Hematopoietic multipotent progenitor cell treated with erythropoietin and hydrocortisone succinate and interleukin-3 and kit ligand, for 4 days (in vitro differentiated cells): ENCODE data around the gene RAB31.

ENCODE experiments used
- DNase-seq: peaks from one replicate; pipeline ENCODE4 v3.0.0-alpha.2; 2015

Gene RAB31

DNA sequence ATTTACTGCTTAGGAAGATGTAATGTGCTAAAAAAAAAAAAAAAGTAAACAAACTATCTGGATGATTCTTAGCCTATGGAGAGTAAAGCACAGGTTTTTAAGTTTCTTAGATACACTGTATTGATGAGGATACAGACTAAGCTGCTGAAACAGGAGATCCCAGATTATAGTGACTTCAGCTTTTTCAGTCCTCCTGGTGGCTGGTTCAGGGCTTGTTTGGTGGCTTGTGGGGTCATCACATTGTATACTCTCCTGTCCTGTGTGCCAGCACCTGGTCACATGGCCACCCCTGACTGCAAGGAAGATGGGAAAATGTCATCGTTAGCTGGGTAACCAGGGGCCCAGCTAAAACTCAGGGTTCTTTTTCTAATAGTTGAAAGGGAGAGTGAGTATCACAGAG lies 31.4 kb downstream of the RAB31 start:
- DNase-seq: no peak

DNA sequence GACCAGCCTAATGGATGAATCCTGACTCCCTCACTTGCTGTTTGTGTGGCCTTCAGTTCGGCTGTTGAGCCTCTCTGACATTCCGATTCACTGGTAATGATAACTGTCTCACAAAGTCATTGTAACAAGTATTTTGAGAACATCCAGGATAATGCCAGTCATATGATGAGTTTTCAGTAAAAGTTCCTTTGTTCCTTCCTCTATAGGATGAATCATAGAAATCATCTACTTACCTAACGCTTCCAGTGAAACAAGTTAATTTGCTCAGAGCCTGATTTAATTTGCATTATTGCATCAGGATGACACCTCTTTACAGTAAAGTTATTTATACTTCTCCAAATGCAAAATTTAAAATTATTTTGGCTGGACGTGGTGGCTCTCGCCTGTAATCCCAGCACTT lies 32.0 kb downstream of the RAB31 start:
- DNase-seq: no peak

DNA sequence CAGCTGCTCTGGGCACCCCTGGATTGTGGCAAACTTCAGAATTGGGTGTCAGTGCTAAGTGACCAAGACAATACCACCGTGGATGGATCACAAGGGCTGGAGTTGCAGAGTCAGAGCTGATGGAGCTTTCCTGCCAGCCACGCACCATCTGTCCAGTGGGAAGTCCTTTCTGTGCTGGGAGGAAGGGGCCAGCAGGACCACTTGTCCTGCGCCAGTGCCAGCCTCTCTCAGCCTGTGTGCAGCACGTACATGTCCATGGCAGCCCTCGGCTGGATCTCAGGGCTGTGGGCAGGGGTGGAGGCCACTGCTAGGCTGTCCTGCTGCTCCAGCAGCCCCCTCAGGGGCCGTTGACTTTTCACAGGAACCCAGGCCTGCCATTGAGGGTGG lies 33.3 kb downstream of the RAB31 start:
- DNase-seq: no peak

DNA sequence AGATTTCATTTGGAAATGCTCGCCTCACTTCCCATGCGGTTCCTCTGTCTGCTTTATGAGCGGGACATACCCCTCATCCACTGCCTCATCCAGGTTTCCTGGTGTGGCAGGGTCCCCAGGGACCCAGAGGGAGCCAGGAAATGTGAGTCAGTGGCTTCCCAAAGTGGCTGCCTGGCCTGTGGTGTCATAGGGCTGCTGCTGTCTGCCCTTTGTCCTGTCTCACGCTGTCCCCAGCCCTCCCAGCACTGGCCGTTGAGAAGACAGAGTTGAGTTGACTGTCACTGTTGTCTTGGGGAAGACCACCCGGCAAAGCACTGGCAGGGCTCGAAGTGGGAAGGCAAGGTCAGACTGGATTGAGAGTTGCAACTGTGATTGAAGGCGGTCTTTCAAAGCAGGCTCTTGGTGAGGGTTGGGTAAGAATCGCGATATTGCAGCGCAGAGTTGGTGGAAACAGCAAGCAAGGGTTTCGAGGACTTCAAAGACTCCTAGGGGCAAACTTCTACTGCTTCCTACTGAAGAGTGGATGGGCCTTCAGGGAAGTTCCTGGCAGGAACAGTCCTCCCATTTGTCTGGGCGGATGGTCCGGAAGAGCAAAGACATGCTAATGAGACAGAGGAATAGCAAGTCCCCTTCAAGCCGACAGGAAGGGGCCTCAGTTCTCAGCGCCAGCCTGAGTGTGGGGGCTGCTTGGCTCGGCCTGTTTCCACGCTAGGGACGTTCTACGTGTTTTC lies 33.9 kb downstream of the RAB31 start:
- no peak for DNase-seq

DNA sequence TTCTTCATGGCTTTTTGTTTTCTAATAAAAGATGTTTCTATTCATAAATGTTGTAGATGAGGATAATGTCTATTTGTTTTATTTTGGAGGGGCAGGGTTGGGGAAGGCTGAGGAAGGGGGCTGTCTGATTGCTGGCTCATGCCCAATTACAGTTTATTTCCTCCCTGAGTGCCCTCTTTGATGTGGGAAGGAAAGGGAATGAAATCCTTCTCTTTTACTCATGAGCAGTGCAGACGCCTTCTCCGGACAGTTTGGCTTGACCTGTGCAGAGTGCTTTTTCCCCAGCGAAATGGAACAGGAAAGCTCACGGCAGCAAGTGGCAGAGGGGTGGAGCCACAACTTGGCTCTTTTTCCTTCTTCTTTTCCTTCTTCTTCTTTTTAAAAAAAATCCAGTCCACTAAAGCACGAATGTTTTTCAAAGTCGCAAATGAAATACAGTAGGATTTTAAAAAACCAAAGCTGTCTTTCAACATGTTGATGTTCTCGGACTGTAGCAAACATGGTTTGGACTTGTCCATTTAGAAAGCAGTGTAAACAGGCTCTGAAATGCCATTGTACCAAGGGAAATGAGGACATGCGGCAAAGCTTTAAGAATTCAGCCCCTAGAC lies 34.5 kb downstream of the RAB31 start:
- peak; percentile 20 for DNase-seq

DNA sequence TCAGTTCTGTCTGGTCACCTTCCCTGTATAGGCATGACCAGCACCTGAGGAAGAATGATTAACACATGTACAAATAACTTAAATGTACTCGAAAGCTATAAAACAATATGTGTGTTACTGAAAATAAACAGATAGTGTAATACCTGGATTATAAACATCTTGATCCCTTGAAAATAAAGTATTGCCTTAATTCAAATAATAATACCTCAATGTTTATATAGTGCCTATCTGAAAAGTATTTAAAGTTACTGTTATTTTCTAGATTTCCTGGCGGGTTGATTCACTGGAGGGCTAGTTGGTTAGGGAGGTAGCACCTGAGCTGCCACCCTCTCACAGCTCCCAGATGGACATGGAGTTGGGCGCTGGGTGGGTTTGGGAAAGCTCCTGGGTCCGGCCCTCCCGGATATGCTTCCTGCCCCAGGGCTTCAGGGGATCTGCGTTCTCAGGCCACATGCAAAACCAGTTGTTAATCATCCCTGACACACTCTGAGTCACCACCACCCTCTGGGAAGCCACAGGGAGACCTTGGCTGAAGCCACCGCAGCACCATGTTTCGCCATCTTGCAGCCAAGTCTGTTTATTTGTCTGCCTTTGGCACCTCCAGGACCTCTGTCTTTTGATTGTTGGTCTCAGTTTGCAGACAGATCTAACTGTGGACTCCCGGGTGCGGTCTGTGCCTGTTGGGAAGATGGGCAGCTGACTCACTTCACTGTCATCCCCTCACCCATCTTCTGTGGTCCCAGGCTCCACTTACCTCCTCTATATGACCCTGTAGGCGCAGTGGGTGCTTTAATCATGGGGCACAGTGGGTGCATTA lies 35.3 kb downstream of the RAB31 start:
- DNase-seq: peak; percentile 56

DNA sequence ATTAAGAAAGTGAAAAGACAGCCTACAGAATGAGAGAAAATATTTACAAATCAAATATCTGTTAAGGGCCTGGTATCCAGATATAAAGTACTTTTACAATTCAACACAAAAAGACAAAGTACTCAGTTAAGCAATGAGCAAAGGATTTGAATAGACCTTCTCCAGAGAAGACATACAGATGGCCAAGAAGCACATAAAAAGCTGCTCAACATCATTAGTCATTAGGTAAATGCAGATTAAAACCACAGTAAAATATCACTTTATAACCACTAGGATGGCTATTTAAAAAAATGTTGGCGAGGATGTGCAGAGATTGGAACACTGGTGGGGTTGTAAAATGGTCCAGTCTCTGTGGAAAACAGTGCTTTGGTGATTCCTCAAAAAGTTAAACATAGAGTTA lies 38.9 kb downstream of the RAB31 start:
- no peak for DNase-seq

DNA sequence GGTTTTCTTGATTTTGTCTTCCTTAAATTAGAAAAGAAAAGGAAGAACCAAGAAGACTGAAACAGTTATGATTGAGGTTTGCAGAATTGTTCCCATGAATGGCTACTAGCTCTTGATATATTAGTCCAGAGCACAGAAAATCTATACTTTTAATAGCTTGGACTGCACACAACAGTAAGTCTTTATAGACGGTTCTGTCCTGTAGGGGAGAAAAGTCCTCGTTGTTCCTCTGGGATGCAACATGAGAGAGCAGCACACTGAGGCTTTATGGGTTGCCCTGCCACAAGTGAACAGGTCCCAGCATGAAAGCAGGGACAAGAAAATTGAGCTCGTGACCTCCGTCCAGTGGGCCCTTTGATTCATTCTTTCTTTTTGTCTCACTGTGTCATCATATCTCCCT lies 41.5 kb downstream of the RAB31 start:
- DNase-seq: no peak

DNA sequence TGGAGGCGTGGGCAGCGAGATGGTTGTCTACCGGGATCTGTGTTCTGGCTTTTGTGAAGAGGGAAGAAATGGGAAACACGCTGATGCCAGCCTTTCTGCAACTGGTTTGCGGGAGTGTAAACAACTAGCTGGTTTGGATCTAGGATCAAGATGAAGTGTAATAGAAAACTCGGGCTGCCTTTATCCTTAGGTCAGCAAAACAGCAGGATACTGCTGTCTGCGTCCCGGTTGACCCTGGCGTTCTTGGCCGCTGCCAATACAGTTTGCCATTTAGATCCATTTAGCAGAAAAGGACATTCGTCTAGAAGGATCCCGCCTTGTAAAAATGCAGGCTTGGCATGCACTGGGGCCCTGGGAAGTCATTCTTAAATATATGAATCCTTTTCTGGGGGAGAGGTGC lies 42.0 kb downstream of the RAB31 start:
- DNase-seq: no peak

DNA sequence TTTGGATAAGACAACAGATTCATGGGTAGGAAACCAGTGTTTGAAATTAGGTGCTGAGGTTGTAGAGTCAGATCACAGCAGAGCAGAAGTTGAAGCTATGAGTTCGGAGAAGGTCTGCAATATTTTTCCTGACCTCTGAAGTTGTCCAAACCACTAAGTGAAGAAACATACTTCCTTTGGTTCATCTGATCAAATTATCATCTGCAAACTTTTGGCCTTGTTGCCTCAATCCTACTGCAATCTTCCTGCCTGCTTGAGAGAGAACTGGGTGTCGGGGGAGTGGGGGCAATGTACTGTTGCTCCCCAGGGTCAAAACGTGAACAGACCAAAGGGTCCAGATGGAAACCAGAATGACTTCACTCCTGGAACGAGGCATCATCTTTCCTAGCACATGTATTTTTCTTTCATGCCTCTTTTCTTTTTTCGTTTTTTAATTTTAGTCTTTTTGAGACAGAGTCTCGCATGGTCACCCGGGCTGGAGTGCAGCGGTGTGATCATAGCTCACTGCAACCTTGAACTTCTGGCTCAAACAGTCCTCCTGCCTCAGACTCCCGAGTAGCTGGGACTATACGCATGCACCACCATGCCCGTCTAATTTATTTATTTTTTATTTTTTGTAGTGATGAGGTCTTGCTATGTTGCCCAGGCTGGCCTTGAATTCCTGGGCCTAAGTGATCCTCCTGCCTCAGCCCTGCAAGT lies 42.7 kb downstream of the RAB31 start:
- DNase-seq: peak; percentile 72

DNA sequence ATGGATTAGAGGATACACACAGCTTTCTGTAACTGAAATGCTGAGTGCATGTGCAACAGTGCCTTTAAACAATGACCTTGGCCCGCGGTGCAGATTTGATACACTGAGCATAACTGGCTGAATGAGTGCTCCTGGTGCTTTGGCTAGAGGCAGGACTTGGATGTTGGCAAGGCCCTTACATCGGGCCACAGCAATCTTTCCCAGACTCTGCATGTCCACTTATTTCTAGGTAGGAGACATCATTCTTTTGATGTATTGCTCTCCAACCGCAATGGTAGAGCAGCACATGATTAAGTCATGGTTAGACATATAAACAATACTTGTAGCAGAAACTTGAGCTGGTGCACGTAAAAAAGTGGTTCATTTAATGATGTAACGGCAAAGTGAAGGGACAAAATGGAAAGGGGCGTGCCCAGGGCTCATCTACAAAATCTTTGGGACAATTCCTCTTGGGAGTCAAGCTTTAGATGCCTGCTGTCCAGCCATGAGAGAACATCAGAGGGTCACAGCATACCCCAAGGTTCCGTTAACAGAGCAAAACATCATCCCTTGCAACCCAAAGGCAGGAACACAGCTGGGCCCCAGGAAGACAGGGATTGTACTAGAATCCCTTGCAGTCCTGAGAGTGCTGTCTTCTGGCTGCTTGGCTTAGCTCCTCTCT lies 43.4 kb downstream of the RAB31 start:
- no peak for DNase-seq

DNA sequence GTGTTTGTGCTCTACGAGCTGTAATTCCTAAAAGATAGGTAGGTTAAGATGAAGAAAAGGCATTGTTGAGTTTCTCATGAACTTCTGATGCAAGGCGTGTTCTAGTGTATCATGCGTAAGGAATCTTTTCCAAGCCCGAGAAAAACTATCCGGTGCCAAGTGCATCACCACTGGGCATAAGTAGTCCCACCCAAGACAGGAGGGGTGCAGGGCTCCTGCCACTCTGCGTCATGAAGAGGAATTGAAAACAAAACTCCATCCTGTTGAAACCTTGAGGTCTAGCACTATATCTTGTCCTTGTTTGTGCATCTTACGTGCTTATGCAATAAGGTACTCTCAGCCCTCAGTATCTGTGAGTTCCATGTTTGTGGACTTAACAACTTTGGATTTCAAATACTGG lies 45.7 kb downstream of the RAB31 start:
- no peak for DNase-seq

DNA sequence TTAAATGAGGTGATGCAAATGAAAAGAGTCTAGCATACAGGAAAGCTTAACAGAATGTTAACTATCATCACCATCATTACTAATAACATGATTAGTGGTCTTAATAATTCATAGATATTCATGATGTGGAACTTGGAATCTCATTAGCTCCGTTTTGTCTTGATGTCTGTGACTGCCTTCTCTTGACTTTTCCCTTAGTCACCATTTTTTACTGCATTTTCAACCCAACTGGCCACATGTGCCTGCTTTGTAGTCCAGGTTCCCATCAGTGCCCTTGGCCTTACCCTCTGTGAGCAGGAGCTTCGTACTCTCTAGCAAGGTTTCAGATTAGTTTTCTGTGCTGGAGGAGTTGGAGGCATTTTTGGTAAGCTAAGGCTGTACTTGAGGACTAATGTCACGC lies 47.0 kb downstream of the RAB31 start:
- no peak for DNase-seq

DNA sequence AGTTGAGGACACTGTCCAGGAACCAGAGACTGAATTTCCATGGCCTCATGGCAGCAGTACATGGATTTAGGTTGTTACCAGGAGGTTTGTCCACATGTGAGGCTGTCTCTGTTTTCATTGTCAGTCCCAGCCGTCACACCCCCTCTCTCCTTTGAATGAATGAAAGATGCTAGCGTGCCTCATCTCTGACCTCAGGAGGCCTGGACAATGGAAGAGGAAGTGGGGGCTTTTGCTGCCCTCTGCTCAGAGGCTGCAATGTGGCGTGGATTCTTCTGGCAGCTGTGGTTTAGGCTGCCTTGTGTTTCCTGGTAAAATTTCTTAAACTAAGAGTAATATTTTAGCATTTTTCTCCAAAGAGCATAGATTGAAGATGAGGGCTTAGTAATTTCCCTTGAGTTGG lies 47.5 kb downstream of the RAB31 start:
- peak; percentile 85 for DNase-seq

DNA sequence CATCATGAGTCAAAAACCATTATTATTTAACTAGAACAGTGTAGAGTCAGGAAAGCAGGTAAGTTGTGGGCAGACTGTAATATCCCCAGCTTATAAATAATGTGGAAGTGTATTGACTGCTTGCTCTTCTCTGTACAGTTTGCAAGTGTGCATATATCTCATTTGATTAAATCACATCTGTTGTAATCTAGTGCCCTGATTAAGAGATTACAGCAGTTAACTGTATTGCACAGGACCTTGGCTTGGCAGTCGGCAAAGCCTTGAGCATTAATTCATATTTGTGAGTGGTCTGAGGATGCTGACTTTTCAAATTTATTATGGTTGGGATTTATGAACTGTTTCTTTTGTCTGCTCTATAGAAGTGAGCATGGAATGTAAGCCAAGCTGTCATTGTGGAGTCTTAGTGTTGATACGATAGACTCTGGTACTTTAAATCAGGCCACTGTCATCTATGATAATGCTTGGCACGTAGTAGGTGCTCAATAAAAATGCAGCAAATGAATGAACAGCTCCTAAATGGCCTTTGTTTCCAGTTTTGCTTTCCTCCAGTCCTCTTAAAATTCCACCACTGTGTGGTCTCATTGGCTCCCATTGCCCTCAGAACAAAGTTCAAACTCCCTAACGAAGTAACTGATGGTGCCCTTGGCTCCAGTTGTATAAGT lies 48.3 kb downstream of the RAB31 start:
- DNase-seq: peak; percentile 56

DNA sequence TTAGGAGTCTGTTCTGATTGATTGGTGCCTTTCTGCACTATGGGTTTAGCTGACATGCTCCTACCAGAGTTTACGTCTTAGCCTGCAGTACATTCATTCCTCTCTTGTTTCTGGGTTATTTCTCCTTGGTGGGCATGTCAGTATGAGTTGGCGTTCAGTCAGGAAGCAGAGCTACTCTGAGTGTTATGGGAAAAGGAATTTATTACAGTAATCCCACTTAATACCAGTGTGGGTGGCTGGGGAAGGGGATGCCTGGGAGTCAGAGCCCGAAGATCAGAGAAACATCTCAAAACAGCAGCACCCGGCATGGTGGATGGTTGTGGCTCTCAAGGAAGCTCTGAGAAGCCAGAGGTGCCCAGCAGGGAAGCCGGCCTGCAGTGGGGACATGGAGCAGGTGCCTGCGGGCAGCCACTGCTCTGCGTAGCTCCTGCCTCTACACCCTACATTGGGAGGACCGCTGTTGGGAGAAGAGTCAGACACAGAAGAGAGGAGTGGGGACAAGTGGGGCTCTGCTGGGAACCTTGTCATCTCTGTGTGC lies 48.9 kb downstream of the RAB31 start:
- DNase-seq: no peak

DNA sequence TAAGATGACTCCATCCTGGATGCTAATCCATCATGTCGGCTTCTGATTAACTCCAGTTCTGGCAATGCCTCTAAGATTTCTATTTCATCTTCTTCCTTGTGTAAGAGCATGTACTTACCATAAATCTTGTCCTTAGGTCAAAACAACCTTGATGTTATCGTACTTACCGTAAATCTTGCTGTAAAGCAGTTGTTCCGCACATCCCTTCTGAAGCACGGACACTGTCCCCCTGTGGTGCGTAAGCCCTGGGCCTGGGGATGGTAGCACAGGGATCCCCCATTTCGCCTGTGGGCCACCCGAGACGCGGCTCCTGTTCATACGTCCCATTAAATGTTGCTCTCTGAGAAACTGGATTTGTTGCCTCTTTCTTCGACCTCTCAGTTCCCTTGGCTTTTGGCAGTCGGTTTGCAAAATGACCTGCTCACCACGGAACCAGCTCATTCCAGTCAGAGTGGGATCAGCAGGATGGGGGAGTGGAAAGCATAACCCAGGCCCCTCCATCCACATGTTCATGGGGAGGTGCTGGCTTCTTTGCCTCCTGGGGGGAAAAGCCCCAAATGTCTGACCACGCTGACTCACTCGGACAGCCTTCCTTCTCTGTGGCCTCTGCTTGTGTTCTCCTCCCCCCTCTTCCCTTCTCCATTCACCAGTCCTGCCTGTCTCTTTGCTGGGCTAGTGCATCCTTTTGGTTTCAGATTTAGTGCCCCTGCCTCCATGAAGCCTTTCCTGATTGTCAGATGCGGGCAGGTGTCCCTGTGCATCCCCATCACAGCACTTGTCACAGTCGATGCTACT lies 49.9 kb downstream of the RAB31 start:
- peak; percentile 30 for DNase-seq

DNA sequence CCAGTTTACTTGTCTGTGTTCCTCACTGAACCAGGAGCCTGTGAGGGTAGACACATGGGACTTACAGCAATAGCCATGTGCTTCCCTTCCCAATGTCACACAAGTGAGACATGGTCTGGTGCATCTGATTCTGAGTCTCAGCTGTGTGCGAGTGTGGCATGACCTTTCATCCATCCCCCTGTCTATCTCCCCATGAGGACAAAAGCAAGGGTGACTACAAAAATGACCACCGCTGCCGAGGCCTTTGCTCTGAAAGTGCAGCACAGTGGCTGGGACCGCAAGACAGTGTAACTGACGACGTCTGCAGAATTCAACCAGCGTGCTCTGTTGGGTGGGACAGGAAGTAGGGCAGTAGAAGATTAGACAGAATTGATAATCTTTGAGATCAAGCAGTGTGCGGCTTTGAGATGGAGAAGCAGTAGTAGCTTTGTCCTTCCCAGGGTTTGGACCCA lies 50.5 kb downstream of the RAB31 start:
- DNase-seq: peak; percentile 90

DNA sequence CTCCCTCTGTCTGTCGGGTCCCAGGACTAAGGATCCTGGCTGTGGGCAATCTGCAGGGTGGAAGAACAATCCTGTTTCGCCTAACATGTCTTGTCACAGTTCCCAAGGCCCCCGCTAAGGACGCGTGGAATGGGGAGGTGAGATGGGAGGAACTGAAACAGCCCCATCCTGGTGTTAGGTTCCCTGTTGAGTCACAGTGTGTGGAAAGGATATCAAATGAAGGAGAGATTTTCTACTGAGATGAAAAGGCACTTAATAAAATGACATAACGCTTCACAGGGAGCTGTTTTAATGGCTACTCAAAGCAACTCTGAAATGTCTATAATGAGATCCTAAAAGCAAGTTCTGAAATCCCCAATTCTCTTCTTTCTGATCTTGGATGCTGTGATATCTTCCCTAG lies 52.5 kb downstream of the RAB31 start:
- DNase-seq: no peak

DNA sequence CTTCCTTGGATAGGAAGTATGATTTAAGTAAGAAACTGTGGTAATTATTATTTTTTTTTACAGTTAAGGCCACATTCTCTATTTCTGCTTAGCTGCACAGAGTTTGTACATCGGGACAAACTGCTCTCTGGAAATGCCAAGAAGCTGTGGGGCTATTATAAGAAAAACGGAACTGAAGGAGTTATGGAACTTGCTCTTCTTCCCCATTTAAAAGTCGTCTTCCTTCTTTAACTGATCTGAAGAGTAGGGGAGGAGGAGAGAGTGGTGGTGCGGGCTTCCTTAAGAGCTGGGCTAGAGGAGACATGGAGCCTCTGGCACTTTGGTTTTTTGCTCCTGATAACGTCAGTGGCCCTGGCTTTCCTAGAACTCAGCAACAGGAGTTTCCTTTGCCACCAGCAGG lies 54.4 kb downstream of the RAB31 start:
- peak; percentile 32 for DNase-seq

DNA sequence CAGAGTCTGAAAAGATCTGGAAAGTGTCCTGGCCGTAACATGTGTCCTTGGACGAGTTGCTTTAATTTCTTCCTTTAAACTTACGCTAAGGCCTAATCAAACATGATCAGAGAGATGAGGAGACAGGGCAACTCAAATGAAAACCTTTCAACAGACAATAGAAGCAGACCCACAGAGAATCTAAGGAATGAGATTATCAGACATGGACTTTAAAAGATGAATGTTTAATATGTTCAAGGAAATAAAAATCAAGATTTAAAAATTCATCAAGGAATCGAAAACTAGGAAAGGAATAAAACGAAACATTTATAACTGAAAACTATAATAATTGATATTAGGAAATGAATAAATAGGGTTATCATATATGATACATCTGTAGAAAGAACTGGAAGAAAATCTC lies 55.1 kb downstream of the RAB31 start:
- no peak for DNase-seq
